Measurements from ENCODE around the gene DENND1B.
"Not testable (repeated sequence)": the region's sequence is repeated elsewhere in the genome, so short reads cannot be mapped to it uniquely, and the experiment has no call there.

Gene DENND1B

DNA sequence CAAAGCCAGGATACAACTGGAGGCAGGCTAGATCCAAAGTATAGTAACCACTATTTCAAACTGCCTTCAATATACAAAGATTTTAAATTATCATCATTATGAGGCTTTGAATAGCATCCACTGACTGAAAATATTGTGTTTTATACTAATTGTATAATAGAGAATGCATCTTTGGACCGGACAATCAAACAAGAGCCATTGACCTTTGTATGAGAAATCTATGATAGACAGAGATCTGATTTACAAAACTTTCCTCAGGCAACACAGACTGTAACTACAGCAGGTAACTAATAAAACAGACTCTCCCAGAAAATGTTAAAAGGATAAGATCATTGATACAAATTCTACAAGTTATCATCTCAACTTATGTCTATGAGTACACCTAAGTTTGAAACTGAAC is 152.9 kb downstream of the DENND1B start:
- no peak for DNase-seq (ENCODE audit: low spot score)

DNA sequence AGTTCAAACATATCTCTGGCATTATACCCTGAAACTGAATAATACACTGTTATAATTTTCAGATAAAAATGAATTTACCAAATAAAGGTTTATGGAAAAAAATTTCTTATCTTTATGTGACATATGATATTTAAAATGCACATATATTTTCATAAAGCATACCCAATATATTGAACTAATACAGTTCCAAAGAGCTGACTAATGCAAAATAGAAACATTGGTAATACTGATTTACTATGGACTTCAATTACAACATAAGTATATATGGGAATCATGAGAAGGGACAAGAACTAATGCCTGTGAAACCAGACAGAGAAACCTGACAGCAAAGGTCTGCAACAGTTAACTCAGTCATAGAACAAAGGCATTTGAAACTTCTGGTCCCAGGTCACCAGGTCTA is 153.5 kb downstream of the DENND1B start:
- DNase-seq (ENCODE audit: low spot score) = no peak

DNA sequence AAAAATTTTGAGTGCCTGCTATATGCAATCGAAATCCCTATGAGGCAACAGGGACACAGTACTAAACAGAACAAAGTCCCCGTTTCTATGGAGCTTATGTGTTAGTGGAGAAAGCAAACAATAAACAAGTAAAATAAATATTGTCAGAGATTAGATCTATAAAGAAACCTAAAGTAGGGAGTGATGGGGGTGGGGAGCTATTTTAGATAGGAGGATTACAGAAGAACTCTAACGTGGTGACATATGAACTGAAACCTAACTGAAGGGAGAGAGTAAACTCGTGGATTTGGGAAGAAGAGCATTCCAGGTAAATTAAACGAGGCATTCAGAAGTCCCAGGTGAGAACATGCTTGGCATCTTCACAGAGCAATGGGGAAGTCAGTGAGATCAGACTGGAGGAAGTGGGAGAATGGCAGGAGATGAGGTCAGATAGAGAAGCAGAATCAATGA is 154.5 kb downstream of the DENND1B start:
- DNase-seq (ENCODE audit: low spot score) = no peak

DNA sequence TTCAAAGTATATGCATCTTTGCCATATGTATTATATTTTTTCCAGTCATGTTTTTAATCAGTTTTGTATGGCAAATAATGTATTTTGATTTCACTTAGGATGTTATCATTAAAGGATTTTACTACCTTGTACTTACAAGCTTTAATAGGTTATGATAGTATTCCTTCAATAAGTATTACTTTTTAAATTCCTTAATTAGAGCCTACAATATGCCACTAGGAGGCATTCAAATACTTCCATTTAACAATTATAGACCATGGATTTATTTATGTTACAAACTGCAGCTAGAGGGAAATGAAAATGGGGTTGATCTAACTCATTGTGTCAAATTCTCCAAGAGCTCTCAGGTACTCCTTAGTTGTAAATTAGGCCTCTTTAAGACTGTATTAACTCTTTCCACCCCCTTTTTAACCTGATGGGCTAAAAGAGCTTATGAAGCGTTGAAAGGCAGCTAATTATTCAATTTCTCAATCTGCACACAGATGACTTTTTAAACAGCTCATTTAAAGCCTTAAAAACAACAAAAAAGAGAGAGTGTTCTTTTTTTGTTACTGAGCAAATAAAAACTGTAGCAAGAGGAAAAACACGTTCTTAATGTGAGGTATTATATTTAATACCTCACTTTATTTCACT is 156.2 kb downstream of the DENND1B start:
- no peak for DNase-seq (ENCODE audit: low spot score)

DNA sequence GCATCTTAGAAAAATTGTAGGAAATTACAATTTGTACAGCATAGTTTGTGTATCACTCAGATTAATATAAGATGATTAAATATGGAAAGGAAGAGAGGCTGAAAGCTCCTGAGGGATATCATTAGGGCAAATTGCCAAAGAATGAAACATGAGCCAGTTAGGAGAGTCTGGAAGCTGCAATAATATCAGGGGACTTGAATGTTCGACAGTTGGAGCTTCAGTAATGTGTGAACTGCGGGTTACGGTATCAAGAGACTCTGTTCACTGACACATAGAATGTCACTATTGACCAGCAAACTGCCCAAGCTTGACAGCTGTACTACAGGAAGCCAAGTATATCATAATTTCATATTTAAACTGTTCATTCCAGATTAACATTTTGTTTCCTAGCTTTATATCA is 157.2 kb downstream of the DENND1B start:
- no peak for DNase-seq (ENCODE audit: low spot score)

DNA sequence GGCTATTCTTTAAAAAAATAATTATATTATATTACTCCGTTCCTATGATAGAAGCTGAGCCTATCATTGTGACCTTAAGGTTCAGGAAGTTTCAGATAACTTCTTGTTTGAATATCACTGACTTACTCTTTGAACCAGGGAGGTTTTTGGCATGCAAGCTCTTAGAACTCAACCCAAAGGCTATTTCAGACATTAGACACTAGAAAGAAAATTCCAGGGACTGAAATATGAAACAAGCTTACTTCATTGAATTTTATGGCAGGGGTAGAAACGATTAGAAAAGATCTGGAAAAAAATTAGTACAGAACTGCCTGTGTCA is 159.6 kb downstream of the DENND1B start:
- no peak for DNase-seq (ENCODE audit: low spot score)

DNA sequence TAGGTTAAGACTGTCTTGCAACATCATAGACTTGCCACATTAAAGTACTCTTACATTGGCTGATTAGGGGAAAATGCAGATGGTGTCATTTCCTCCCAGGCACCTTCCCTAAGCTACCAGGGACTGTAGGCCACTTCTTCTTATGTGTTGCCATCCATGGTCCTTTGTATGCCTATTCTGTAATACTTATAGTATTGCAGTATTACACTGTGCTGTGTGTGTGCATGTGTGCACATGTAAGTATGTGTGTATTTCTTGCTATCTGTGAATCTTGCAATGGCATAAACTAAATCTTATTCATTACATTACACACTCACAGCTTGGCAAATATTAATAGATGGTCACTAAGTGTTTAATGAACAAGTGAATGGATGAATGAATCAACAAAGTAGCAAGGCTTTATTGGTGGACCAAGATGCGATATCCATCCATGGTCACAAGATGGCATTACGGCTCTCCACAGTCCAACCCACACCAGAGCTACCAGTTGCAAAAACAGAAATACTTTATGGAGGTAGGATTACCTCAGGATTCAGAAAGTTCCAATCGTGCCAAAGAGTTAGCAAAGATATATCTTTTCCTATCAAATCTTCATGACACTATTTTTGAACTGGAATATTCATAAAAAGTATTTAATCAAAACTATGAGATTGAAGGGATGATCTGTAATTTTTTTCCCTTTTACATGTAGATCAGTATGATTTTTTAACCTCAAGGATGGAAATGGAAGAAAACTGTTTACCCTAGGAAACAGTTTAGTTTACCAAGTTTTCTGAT is 160.2 kb downstream of the DENND1B start:
- DNase-seq (ENCODE audit: low spot score) = no peak

DNA sequence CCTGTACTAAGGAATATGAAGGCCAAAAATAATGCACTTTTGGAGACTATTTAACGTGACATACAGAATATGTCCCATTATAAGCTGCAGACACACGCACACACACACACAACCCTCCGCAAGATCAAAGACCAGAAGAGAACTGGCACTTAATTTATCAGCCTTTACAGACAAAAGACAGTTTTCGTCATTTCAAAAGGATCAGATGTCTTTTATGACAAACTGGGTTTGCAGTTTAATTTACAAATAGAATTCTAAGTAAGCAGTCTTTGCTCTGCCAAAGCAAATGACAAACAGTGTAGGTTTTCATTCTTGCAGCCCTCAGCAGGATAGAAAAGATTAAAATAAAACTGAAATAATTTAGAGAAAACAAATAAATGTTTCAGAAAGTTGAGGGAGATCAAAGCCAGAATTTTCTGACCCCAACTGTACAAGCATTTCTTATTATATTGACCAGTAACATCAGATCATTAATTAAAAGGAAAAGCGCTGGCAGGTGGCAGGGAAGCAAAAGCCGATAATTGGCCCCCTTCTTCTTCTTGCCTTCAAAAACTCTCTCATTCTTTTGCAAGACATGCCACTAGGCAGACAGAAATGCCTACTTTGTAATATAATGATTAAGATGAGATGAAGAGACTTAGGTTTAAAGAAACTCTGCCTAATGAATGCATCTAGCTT is 169.0 kb downstream of the DENND1B start:
- no peak for DNase-seq (ENCODE audit: low spot score)

DNA sequence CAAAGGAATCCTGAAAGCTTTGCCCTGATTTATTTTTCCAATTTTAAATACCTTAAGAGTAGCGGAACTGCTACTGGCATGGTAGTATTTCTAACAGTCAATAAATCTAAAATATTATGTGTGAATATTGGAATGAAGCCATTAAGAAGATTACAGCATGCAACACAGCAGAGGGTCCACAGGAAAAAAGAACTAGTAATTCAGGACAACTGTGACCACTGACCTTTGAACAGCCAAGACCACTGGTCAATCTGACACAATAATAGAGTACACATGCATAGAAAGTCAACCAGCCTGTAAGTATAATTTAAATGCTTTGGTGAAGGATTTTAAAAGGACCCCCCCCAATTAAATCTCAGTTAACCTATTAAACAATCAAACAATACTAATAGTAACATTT is 171.0 kb downstream of the DENND1B start:
- DNase-seq (ENCODE audit: low spot score) = no peak

DNA sequence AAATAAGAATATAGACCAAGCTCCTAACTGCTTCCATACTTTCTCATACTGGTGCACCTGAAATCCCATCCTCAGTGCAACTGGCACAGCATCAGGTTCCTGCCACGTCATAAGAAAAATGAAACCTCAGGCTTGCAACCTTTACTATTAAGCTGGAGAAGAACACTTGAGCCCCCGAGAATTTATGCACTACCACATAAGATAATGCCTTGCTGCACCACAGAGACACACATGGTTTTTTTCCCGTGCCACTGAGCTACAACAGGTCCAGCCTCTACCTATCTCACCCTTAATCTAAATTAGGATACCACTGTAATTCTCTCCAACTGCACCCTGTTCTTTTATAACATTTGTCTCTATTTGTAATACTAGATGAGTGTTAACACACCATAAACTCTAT is 174.5 kb downstream of the DENND1B start:
- no peak for DNase-seq (ENCODE audit: low spot score)

DNA sequence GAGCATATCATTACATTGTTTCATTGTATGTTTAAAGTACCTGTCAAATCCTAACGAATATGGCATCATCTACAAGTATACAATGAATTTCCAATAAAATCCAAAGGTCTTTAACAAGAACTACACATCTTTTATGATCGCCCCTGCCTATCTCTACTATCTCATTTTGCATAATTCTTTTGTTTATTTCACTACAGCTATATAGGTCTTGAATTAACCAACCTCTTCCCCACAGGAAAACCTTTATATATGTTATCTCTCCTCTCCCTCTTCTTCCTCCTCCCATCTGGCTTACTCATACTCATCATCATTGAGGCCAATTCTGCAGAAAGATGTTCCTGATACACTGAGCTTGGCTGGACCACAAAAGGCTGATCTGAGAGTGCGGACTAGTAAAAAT is 175.5 kb downstream of the DENND1B start:
- no peak for DNase-seq (ENCODE audit: low spot score)

DNA sequence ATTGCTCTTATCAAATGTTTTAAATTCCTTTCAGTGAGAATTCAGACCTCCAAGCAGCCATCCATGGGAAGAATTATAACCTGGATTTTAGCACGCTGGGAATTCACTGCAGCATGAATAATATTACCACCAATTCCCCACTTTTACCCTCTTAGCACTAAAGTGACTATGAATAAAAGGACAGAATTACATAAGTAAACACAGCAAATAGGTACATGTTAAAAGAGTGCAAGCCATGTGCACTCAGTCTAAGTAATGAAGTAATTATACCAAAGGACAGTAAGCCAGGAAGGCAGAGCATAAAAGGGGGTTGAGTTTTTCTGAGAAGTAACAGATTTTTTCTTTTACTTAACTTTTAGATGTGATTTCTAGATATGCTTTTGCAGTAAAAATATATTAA is 176.3 kb downstream of the DENND1B start:
- DNase-seq (ENCODE audit: low spot score) = no peak

DNA sequence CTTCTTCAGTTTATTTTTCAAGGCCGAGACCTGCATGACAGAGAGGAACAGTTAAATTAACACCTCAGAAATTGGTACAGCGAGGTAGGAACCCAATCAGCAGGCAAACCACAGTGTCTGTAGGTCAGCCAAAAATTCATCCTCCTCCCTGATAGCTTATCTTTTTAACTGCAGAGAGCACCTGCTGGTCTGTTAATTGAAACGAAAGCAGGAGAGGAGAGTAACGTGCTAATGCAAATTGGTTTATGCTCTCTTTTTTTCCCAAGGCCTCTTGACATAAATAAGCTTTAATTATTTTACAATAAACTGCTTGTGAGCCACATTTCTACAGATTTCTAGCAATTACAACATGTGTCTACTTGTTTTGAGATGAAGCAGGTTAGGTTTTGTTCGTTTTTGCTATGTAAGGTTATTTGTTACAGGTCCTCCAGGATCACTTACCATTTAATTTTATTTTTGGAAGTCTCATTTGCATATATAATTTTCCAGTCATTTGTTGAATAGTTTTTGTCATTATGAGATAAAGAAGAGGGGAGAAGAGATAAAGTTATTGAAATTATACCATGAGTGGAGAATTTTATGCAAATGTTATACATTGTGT is 179.9 kb downstream of the DENND1B start:
- no peak for DNase-seq (ENCODE audit: low spot score)

DNA sequence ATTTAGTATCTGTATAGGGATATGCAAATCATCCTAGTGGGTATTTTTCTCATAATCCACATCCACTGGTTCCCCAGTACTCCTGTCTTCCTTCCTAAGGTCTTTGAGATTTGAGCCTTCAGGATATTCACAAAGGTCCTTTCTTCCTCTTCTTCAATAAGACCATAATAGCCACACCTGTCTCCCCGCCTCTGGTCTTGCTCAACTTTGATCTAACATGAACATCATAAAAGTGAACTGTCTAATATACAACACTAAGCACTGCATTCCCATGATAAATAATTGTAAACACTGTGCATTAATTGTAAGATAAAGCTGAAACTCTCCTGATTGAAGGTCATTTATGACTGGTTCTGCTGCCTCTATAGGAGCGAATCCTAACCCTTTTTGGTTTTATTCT is 184.6 kb downstream of the DENND1B start:
- no peak for DNase-seq (ENCODE audit: low spot score)

DNA sequence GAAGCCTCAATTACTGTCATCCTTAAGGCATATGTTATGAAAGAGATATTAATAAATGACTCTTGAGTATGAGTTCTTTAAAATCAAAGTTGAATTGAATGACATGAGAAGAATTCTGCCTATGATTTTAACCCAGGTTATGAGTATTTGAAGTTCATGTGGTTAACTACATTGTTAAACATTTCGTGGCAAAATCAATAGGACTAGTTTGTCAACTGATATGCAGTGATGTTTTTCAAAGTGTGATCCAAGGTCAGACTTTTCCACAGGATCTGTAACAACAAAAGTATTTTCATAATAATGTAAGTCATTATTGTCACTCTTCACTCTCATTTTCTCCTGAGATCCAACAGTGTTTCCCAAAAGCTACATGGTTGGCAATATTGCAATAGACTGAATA is 189.5 kb downstream of the DENND1B start:
- DNase-seq (ENCODE audit: low spot score) = no peak

DNA sequence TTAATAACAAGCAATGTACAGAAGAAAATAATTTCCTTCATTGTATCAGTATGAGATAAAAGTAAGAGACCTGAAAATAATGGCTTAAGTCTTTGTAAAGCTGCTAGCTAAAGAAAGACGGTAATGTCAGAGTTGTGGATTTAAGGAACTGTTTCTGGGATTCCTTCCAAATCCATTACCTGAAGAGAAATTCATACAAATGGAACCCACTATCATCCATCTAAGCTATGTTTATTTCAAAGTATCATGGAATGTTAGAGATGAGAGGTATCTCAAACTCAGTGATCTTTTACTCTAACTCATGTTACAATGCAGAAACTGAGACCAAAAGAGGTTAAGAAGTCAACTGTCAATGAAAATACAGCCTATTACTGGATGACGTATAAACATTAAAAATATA is 197.7 kb downstream of the DENND1B start:
- DNase-seq (ENCODE audit: low spot score) = no peak

DNA sequence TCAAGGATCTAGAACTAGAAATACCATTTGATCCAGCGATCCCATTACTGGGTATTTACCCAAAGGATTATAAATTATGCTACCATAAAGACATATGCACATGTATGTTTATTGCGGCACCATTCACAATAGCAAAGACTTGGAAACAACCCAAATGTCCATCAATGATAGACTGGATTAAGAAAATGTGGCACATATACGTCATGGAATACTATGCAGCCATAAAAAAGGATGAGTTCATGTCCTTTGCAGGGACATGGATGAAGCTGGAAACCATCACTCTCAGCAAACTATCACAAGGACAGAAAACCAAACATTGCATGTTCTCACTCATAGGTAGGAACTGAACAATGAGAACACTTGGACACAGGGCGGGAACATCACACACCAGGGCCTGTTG is 199.7 kb downstream of the DENND1B start:
- not testable (repeated sequence) for DNase-seq (ENCODE audit: low spot score)

DNA sequence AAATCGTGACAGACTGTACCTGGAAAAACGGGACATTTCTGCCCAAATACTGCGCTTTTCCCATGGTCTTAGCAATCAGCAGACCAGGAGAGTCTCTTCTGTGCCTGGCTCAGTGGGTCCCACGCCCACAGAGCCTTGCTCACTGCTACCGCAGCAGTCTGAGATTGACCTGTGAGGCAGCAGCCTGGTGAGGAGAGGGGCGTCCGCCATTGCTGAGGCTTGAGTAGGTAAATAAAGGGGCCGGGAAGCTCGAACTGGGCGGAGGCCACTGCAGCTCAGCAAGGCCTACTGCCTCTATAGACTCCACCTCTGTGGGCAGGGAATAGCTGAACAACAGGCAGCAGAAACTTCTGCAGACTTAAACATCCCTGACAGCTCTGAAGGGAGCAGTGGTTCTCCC is 203.1 kb downstream of the DENND1B start:
- DNase-seq (ENCODE audit: low spot score) = no peak

DNA sequence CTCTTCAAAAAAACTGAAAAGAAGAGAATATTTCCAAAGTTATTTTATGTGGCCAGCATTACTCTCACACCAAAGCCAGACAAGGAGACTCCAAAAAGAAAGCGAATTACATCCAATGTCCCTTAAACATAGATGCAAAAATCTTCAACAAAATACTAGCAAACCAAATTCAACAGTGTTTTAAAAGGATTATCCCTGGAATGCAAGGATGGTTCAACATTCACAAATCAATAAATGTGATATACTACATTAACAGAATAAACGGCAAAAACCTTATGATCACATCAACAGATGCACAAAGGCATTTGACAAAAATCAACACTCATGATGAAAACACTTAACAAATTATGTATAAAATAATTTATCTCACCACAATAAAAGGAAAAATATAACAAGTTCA is 207.8 kb downstream of the DENND1B start:
- no peak for DNase-seq (ENCODE audit: low spot score)

DNA sequence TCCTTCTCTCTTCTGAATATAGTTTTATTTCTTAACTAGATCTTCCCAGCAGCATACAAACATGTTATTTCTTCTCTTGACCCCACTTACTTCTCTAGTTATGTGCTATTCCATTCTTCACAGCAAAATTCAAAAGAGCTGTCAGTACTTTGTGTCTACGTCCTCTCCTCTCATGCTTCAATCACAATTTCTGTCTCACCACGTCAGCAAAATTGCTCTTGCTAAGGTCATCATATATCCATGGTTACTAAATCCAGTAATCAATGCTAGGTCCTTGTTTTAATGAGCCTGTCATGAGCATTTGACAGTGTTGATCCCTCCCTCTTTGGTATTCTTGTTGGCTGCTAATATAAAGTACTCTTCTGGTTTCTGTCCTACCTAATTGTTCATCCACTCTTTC is 214.2 kb downstream of the DENND1B start:
- no peak for DNase-seq (ENCODE audit: low spot score)

DNA sequence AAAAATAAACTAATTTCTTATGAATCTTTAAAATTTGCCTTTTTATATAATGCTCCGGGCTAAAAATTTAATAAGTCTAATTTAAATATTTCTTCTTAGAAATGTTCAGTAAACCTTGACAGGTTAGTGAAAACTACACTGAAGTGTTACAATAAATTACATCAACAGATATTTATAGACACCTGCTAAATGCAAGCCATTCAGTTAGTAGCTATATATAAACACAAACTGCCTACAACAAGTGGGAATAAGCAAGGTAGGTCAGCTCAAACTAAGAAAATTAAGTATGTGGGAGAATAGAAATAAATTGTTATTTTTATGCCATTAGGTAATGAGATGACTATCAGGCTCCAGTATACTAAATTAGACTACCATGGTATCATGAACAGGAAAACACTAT is 215.6 kb downstream of the DENND1B start:
- no peak for DNase-seq (ENCODE audit: low spot score)

DNA sequence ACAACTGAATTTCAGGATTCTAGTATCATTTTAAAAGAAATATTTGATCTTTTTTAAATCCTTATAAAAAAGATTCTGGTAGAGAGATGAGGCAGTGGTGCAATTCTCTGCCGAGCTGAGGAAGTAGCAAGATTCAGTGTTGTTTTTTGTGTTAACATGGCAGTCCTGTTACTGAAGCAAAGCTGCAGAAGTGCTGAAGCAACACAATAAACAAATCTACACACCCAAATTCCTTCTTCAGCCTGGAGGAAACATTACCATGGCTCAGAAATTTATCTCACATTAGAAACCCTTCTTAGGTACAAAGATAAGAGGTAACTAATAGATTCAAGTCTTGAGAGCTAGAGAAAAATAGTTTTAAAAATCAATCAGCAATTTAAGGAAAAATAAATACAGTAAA is 216.0 kb downstream of the DENND1B start:
- no peak for DNase-seq (ENCODE audit: low spot score)

DNA sequence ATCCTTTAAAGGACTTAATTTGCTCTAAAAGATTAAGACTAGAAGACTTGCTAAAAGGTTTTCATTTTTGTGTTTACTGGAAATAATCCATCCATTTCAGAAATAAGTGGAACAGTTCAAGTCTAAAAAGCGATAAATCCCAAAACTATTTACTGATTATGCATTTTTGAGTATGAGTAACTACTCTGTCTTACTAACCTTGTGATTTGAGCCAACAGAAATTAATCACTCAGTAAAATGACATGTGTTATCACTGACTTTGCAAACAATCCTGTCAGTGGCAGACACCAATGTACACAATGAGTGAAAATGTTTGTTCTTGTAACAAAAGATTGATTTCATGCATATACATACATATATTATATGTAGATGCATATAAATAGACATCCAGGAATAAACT is 218.0 kb downstream of the DENND1B start:
- no peak for DNase-seq (ENCODE audit: low spot score)

All from ecto neural progenitor cell (in vitro differentiated cells).